Measurements from ENCODE around the gene NR1H4. TPM values are rescaled to one million over a fixed set of nuclear protein-coding genes. Genes with fewer than 3 reads are reported as not detected.

NR1H4 gene
- total and polyA plus RNA-seq, 2 of the 13 experiments (the other 11 are each of a cell fraction or from before 2014, with no cell fraction given), result 27.3 to 114 TPM

DNA sequence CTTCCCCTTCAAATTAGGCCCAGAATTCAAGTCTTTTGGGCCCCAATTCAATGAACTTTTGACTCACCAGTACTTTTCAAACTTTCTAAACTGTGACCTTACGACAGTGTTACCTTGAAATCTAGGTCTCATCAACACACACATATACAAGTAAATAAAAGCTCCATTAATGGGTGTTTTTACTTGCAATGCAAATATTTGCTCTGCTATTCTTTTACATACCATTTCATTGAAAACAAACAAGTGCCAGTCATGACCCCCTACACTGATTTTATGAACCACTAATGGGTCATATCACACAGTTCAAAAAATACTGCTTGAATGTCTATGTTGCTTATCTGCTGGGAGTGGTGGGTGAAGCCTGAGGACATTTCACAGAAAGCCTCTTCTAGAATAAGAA is 9.1 kb upstream of the NR1H4 start (continued):
- TF ChIP-seq ZNF788 (CRISPR knock-in tag; IDR thresholded peaks at IDR 0.05; ENCODE audit: borderline replicate concordance) (no peak), AGO1 (IDR thresholded peaks at IDR 0.05; ENCODE audit: low read depth, low read length, poor library complexity, severe bottlenecking) (no peak), ZNF333 (CRISPR knock-in tag; IDR thresholded peaks at IDR 0.05; ENCODE audit: borderline replicate concordance) (no peak), ZNF337 (CRISPR knock-in tag; IDR thresholded peaks at IDR 0.05; ENCODE audit: borderline replicate concordance, low read depth) (no peak), ZNF124 (CRISPR knock-in tag; IDR thresholded peaks at IDR 0.05) (no peak), MTA3 (CRISPR knock-in tag; IDR thresholded peaks at IDR 0.05) (no peak), GLI4 (CRISPR knock-in tag; IDR thresholded peaks at IDR 0.05; ENCODE audit: borderline replicate concordance) (no peak), ZNF841 (CRISPR knock-in tag; IDR thresholded peaks at IDR 0.05; ENCODE audit: borderline replicate concordance) (no peak), GMEB2 (CRISPR knock-in tag; IDR thresholded peaks at IDR 0.05; ENCODE audit: low read depth) (no peak), ZNF569 (CRISPR knock-in tag; IDR thresholded peaks at IDR 0.05; ENCODE audit: borderline replicate concordance) (no peak), MIER3 (CRISPR knock-in tag; IDR thresholded peaks at IDR 0.05; ENCODE audit: borderline replicate concordance) (peak; percentile 45; the same call in 1 of the 2 replicates), NFE2L2 (IDR thresholded peaks at IDR 0.05; ENCODE audit: low read length) (no peak), PRPF4 (IDR thresholded peaks at IDR 0.05; ENCODE audit: low read depth, low read length, poor library complexity, severe bottlenecking) (no peak), ZNF354B (CRISPR knock-in tag; IDR thresholded peaks at IDR 0.05) (no peak), KLF9 (CRISPR knock-in tag; IDR thresholded peaks at IDR 0.05; ENCODE audit: low read depth) (no peak), ZNF761 (CRISPR knock-in tag; conservative IDR thresholded peaks at IDR 0.05) (no peak), REPIN1 (CRISPR knock-in tag; IDR thresholded peaks at IDR 0.05; ENCODE audit: borderline replicate concordance, low read depth) (0 out of 2 replicates have a peak, but pooled peaks have one; percentile 18)
- TF ChIP-seq, protein P1, sequence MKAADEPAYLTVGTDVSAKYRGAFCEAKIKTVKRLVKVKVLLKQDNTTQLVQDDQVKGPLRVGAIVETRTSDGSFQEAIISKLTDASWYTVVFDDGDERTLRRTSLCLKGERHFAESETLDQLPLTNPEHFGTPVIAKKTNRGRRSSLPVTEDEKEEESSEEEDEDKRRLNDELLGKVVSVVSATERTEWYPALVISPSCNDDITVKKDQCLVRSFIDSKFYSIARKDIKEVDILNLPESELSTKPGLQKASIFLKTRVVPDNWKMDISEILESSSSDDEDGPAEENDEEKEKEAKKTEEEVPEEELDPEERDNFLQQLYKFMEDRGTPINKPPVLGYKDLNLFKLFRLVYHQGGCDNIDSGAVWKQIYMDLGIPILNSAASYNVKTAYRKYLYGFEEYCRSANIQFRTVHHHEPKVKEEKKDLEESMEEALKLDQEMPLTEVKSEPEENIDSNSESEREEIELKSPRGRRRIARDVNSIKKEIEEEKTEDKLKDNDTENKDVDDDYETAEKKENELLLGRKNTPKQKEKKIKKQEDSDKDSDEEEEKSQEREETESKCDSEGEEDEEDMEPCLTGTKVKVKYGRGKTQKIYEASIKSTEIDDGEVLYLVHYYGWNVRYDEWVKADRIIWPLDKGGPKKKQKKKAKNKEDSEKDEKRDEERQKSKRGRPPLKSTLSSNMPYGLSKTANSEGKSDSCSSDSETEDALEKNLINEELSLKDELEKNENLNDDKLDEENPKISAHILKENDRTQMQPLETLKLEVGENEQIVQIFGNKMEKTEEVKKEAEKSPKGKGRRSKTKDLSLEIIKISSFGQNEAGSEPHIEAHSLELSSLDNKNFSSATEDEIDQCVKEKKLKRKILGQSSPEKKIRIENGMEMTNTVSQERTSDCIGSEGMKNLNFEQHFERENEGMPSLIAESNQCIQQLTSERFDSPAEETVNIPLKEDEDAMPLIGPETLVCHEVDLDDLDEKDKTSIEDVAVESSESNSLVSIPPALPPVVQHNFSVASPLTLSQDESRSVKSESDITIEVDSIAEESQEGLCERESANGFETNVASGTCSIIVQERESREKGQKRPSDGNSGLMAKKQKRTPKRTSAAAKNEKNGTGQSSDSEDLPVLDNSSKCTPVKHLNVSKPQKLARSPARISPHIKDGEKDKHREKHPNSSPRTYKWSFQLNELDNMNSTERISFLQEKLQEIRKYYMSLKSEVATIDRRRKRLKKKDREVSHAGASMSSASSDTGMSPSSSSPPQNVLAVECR (CRISPR knock-in tag; IDR thresholded peaks at IDR 0.05; ENCODE audit: borderline replicate concordance), result no peak
- TF ChIP-seq, protein P2, sequence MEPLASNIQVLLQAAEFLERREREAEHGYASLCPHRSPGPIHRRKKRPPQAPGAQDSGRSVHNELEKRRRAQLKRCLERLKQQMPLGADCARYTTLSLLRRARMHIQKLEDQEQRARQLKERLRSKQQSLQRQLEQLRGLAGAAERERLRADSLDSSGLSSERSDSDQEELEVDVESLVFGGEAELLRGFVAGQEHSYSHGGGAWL (CRISPR knock-in tag; IDR thresholded peaks at IDR 0.05), result no peak
- TF ChIP-seq, protein P3, sequence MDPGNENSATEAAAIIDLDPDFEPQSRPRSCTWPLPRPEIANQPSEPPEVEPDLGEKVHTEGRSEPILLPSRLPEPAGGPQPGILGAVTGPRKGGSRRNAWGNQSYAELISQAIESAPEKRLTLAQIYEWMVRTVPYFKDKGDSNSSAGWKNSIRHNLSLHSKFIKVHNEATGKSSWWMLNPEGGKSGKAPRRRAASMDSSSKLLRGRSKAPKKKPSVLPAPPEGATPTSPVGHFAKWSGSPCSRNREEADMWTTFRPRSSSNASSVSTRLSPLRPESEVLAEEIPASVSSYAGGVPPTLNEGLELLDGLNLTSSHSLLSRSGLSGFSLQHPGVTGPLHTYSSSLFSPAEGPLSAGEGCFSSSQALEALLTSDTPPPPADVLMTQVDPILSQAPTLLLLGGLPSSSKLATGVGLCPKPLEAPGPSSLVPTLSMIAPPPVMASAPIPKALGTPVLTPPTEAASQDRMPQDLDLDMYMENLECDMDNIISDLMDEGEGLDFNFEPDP (CRISPR knock-in tag; conservative IDR thresholded peaks at IDR 0.05), result no peak
- TF ChIP-seq, protein P4, sequence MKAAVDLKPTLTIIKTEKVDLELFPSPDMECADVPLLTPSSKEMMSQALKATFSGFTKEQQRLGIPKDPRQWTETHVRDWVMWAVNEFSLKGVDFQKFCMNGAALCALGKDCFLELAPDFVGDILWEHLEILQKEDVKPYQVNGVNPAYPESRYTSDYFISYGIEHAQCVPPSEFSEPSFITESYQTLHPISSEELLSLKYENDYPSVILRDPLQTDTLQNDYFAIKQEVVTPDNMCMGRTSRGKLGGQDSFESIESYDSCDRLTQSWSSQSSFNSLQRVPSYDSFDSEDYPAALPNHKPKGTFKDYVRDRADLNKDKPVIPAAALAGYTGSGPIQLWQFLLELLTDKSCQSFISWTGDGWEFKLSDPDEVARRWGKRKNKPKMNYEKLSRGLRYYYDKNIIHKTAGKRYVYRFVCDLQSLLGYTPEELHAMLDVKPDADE (CRISPR knock-in tag; IDR thresholded peaks at IDR 0.05), result no peak
